IMR-90 (cell line): ENCODE data around the gene DPYD. TPM values are rescaled to one million over a fixed set of nuclear protein-coding genes. Genes with fewer than 3 reads are reported as not detected.

ENCODE experiments used
- ATAC-seq: fragments of 200-7000 bp; cut with Tn5 transposase; 2 replicates; pipeline ENCODE4 v1.9.1; 2020; ENCODE audit warnings: low read depth, mild to moderate bottlenecking, moderate library complexity
- BruUV-seq: library from RNA; stranded (reverse); fragments of 400-500 nt; replicated peaks from 2 replicates; lab custom pipeline; 2021; lab: Mats Ljungman, UMichigan
- CTCF ChIA-PET: fragments of 300-600 bp; formaldehyde crosslinking; extraction: SDS; loops from one replicate; lab custom pipeline; 2021; ENCODE audit warnings: antibody characterized with exemption; lab: Yijun Ruan, JAX
- POLR2A ChIA-PET: fragments of 300-600 bp; sonication (Branson Sonifier 250); formaldehyde crosslinking; loops from one replicate; lab custom pipeline; 2022; ENCODE audit warnings: antibody characterized with exemption; ENCODE audit not compliant: unreplicated experiment; lab: Charles Lee
- DNase-seq: peaks from one replicate; pipeline ENCODE4 v3.0.0; 2013
- H2AFZ ChIP-seq: replicated peaks from 2 replicates; pipeline ENCODE3; 2013; ENCODE audit warnings: low read length, mild to moderate bottlenecking; ENCODE audit not compliant: poor library complexity
- H2AK5ac ChIP-seq: 2 replicates; pipeline ENCODE4 v1.6.1; 2013; ENCODE audit warnings: low read depth, low read length, inconsistent platforms
- H2AK9ac ChIP-seq: replicated peaks from 2 replicates; pipeline ENCODE3; 2013; ENCODE audit warnings: mild to moderate bottlenecking, low read depth, low read length, moderate library complexity; ENCODE audit not compliant: poor library complexity
- H2BK120ac ChIP-seq: 2 replicates; pipeline ENCODE4 v1.6.1; 2013; ENCODE audit warnings: low read depth, low read length, inconsistent platforms
- H2BK15ac ChIP-seq: 3 replicates; pipeline ENCODE4 v1.6.1; 2013; ENCODE audit warnings: low read depth, low read length, inconsistent platforms
- H2BK20ac ChIP-seq: 2 replicates; pipeline ENCODE4 v1.6.1; 2013; ENCODE audit warnings: low read depth, mild to moderate bottlenecking, inconsistent platforms, low read length, moderate library complexity
- H2BK5ac ChIP-seq: 2 replicates; pipeline ENCODE4 v1.6.1; 2013; ENCODE audit warnings: mild to moderate bottlenecking, low read depth, low read length, inconsistent platforms; ENCODE audit not compliant: poor library complexity, severe bottlenecking
- H3K14ac ChIP-seq: replicated peaks from 2 replicates; pipeline ENCODE4 v1.6.1; 2013; ENCODE audit warnings: low read depth, low read length, inconsistent platforms
- H3K18ac ChIP-seq: 2 replicates; pipeline ENCODE4 v1.6.1; 2013; ENCODE audit warnings: low read depth, low read length, control low read depth
- H3K23ac ChIP-seq: 2 replicates; pipeline ENCODE4 v1.6.1; 2013; ENCODE audit warnings: low read depth, low read length, inconsistent platforms
- H3K27ac ChIP-seq: 2 replicates; pipeline ENCODE4 v1.5.1; 2013; ENCODE audit warnings: mild to moderate bottlenecking, control low read depth, low read length; ENCODE audit not compliant: insufficient read depth
- H3K27me3 ChIP-seq: 2 replicates; pipeline ENCODE4 v1.6.1; 2013; ENCODE audit warnings: low read length; ENCODE audit not compliant: control insufficient read depth, insufficient read depth
- H3K36me3 ChIP-seq: 2 replicates; pipeline ENCODE4 v1.6.1; 2013; ENCODE audit warnings: low read length, mixed read lengths; ENCODE audit not compliant: control insufficient read depth, insufficient read depth
- H3K4ac ChIP-seq: 2 replicates; pipeline ENCODE4 v1.6.1; 2013; ENCODE audit warnings: low read depth, low read length, inconsistent platforms
- H3K4me1 ChIP-seq: 2 replicates; pipeline ENCODE4 v1.6.1; 2013; ENCODE audit warnings: low read length, mixed read lengths; ENCODE audit not compliant: control insufficient read depth, insufficient read depth
- H3K4me2 ChIP-seq: 2 replicates; pipeline ENCODE4 v1.6.1; 2013; ENCODE audit warnings: low read depth, mild to moderate bottlenecking, control low read depth, low read length, moderate library complexity
- H3K4me3 ChIP-seq: 2 replicates; pipeline ENCODE4 v1.5.1; 2013; ENCODE audit warnings: low read depth, mild to moderate bottlenecking, control low read depth, low read length, moderate library complexity; ENCODE audit not compliant: insufficient read depth
- H3K56ac ChIP-seq: 2 replicates; pipeline ENCODE4 v1.6.1; 2013; ENCODE audit warnings: low read length, inconsistent platforms; ENCODE audit not compliant: insufficient read depth; ENCODE audit errors: extremely low read depth
- H3K79me1 ChIP-seq, 2 experiments: 2 replicates each; pipeline ENCODE4 v1.6.1; 2013; ENCODE audit warnings: low read length in 2 of 2, inconsistent platforms in 1 of 2, low read depth in 1 of 2
- H3K9ac ChIP-seq: 2 replicates; pipeline ENCODE4 v1.6.1; 2013; ENCODE audit warnings: low read depth, low read length, control low read depth
- H3K9me1 ChIP-seq: 2 replicates; pipeline ENCODE4 v1.6.1; 2013; ENCODE audit warnings: low read length, inconsistent platforms; ENCODE audit not compliant: insufficient read depth
- H3K9me3 ChIP-seq: 2 replicates; pipeline ENCODE4 v1.6.1; 2013; ENCODE audit warnings: low read length; ENCODE audit not compliant: control insufficient read depth, insufficient read depth
- H4K20me1 ChIP-seq: 2 replicates; pipeline ENCODE4 v1.6.1; 2013; ENCODE audit warnings: low read length, inconsistent platforms; ENCODE audit not compliant: insufficient read depth
- H4K5ac ChIP-seq: 2 replicates; pipeline ENCODE4 v1.6.1; 2013; ENCODE audit warnings: mild to moderate bottlenecking, low read depth, low read length, control low read depth
- H4K8ac ChIP-seq, 2 experiments: 2 replicates each; pipeline ENCODE4 v1.6.1; 2013; ENCODE audit warnings: low read depth in 2 of 2, low read length in 2 of 2, control low read depth in 1 of 2, inconsistent platforms in 1 of 2
- H4K91ac ChIP-seq: 2 replicates; pipeline ENCODE4 v1.6.1; 2013; ENCODE audit warnings: low read depth, low read length, inconsistent platforms; ENCODE audit not compliant: insufficient read depth
- BHLHE40 ChIP-seq: fragments of 150-350 bp; IDR thresholded peaks from 2 replicates; pipeline ENCODE4 v1.6.1; 2016; ENCODE audit warnings: mild to moderate bottlenecking, low read depth, low read length
- ELK1 ChIP-seq: fragments of 150-350 bp; IDR thresholded peaks from 2 replicates; pipeline ENCODE4 v1.6.1; 2016; ENCODE audit warnings: low read depth, mild to moderate bottlenecking, low read length, moderate library complexity, borderline replicate concordance
- FOS ChIP-seq: fragments of 150-350 bp; IDR thresholded peaks from 2 replicates; pipeline ENCODE4 v1.6.1; 2016; ENCODE audit warnings: low read depth, low read length
- MAFK ChIP-seq: IDR thresholded peaks from 2 replicates; pipeline ENCODE4 v1.6.1; 2012; ENCODE audit warnings: low read depth, low read length, improper control_type of control experiment
- MAZ ChIP-seq: IDR thresholded peaks from 2 replicates; pipeline ENCODE4 v1.6.1; 2012; ENCODE audit warnings: low read depth, mild to moderate bottlenecking, low read length, improper control_type of control experiment, moderate library complexity, borderline replicate concordance
- MXI1 ChIP-seq: IDR thresholded peaks from 2 replicates; pipeline ENCODE4 v1.6.1; 2012; ENCODE audit warnings: low read depth, mild to moderate bottlenecking, low read length, moderate library complexity, borderline replicate concordance
- POLR2A ChIP-seq: IDR thresholded peaks from 2 replicates; pipeline ENCODE4 v1.6.1; 2012; ENCODE audit warnings: mild to moderate bottlenecking, low read depth, low read length
- RAD21 ChIP-seq: IDR thresholded peaks from 2 replicates; pipeline ENCODE4 v1.6.1; 2012; ENCODE audit warnings: low read length, improper control_type of control experiment
- RCOR1 ChIP-seq: IDR thresholded peaks from 2 replicates; pipeline ENCODE4 v1.6.1; 2012; ENCODE audit warnings: mild to moderate bottlenecking, low read length, improper control_type of control experiment; ENCODE audit not compliant: insufficient replicate concordance
- USF2 ChIP-seq: fragments of 150-350 bp; IDR thresholded peaks from 2 replicates; pipeline ENCODE4 v1.6.1; 2017; ENCODE audit warnings: mild to moderate bottlenecking, antibody characterized with exemption, low read length, low read depth
- WGBS, 2 experiments: methylation state at CpG; one replicate each; pipeline versions ENCODE4 v1.1.5 to v1.1.7; 2013; ENCODE audit warnings: missing lambda C conversion rate in 2 of 2; ENCODE audit not compliant: insufficient read length in 1 of 2; ENCODE audit errors: extremely low coverage in 2 of 2; 5-methylcytosine and 5-hydroxymethylcytosine counted together
- dilution Hi-C: fragments of 300-500 bp; cut with HindIII; formaldehyde crosslinking; loops from one replicate; pipeline ENCODE4 v1.14.3; 2018; ENCODE audit warnings: low sequenced_read_pairs; ENCODE audit not compliant: unreplicated experiment
- in situ Hi-C: fragments of 300-500 bp; cut with MboI; formaldehyde crosslinking; loops from 3 replicates; pipeline ENCODE4 v1.14.3; 2019; ENCODE audit warnings: low sequenced_read_pairs, inconsistent platforms, mixed read lengths
- intact Hi-C: fragments of 100-400 bp; cut with micrococcal nuclease; formaldehyde crosslinking; loops from 2 replicates; pipeline ENCODE4 v1.10.0; 2022
- polyA plus RNA-seq, 3 experiments: library from polyadenylated mRNA; depleted of rRNA; stranded (reverse); fragments of >200 nt; gene quantifications; 2 replicates each; pipeline ENCODE4 v1.2.3, GENCODE V29; 2012; ENCODE audit warnings: low replicate concordance in 1 of 3
- total RNA-seq: library from RNA; depleted of rRNA; stranded (reverse); fragments of >200 nt; gene quantifications from 2 replicates; pipeline ENCODE4 v1.2.3, GENCODE V29; 2012

Gene DPYD
- total and polyA plus RNA-seq, 2 of the 4 experiments (the other 2 are of a cell fraction): 9.3 to 47.3 TPM

DNA sequence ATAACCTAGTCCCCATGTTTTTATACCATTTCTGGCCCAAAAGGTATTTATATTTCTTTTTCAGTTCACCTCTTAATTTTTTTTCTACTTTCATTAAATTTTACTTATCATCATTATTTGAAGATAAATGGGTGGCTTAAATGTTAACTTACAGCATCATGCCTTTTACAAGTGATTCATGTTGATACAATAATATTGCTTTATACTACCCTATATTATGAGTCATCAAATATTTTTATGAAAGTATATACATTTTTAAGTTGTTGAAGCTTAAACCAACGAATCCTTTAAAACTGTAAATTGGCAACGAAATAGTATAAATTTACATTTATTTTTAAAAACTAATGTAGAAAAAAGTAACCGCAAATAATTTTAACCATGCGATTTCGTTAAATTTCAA, 207.9 kb downstream of the DPYD start:
- no peaks in the 10 kb centered on the region for H3K4me1 ChIP-seq
- H3K4me3 ChIP-seq: no peak overlapping the region
- DNase-seq: no peak
- H3K56ac ChIP-seq: no peak overlapping the region
- H2BK5ac ChIP-seq: no peak overlapping the region
- no peaks in the 10 kb centered on the region for H3K27me3 ChIP-seq
- no peak overlapping the region for H2BK120ac ChIP-seq
- intact Hi-C loops: no loop called here
- H2AFZ ChIP-seq: no peak overlapping the region
- no peak overlapping the region for H2BK20ac ChIP-seq
- no peak overlapping the region for H2AK5ac ChIP-seq
- no peak overlapping the region for H3K4me2 ChIP-seq
- H4K8ac ChIP-seq: no peak overlapping the region
- H3K9me1 ChIP-seq: no peaks in the 10 kb centered on the region
- ChIA-PET POLR2A (no interaction called here), CTCF (no interaction called here)
- no peaks in the 10 kb centered on the region for H4K20me1 ChIP-seq
- ATAC-seq: no peak
- H2AK9ac ChIP-seq: no peak overlapping the region
- no peak overlapping the region for H2BK15ac ChIP-seq
- no CpG with 5 or more reads among the region's 5 CpGs for WGBS, 2 experiments
- H3K79me1 ChIP-seq: no peaks in the 10 kb centered on the region
- no peak overlapping the region for H4K5ac ChIP-seq
- H3K27ac ChIP-seq: no peak overlapping the region
- no peak overlapping the region for H3K9ac ChIP-seq
- H4K91ac ChIP-seq: no peak overlapping the region
- dilution Hi-C loops: no loop called here
- no peak for TF ChIP-seq ELK1
- TF ChIP-seq FOS: no peak
- no peak for TF ChIP-seq USF2
- no peak for TF ChIP-seq BHLHE40
- no peak for TF ChIP-seq MXI1
- TF ChIP-seq RAD21: no peak
- no peak for TF ChIP-seq POLR2A
- no peak for TF ChIP-seq MAFK
- no peak for TF ChIP-seq MAZ
- TF ChIP-seq RCOR1: no peak
- no peak overlapping the region for H3K14ac ChIP-seq
- no peaks in the 10 kb centered on the region for H3K9me3 ChIP-seq
- BruUV-seq: no TSS peak
- in situ Hi-C loops: no loop called here
- H3K36me3 ChIP-seq: no peaks in the 10 kb centered on the region
- H3K4ac ChIP-seq: no peak overlapping the region
- no peak overlapping the region for H3K18ac ChIP-seq
- H3K23ac ChIP-seq: no peak overlapping the region
